Measurements from ENCODE around the gene C10orf105.
A peak's percentile ranks its signal among the peaks of the same experiment; 100 is the strongest.

Gene C10orf105

DNA sequence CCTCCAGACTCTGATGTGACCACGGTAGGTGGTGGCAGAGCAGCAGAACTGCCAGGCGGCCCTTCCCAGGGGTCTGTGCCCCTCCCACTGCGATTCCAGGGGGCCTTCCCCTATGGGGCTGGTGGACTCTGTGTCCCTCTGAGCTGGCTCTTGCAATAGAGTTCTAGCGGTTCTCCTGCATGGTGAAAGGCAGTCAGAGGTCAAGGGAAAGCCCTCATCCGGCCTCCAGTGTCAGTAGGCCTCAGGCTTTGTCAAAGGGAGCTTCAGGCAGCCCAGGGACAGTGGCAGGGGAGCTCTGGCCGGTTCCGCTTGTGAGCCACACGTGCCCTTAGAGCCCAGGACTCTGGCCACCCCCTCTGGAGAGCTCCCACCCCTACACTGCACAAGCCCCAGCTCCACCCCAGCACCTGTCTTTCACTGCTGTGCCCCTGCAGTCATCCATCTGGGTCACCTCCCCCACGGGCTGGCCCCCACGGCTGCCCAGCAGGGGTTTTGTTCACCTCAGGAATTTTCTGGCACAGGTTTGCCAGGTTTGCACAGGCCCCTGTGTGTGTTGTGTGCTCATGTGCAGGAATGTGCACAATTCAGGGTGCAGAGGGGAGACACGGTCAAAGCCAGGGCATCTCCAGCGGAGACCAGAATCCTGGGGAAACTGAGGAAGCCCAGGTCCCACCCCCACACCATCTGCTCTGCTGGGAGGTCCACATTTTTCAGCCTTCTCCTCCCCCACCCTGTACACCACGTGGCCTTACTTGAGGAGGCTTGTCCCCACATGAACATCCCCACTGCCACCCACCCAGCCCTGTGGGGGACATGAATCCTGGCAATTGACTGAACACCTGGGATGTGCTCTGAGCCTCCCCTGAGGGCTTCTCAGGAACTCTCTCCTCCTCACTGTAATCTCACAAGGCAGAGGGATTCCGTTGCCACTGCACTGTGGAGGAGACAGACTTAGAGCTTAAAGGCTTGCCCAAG lies 23.8 kb downstream of the C10orf105 start:
- no peaks in the 10 kb centered on the region for H3K36me3 Mint-ChIP-seq
- no peak overlapping the region for H3K4me3 Mint-ChIP-seq
- peaks cover 52% of the 10 kb centered on the region for H3K4me1 Mint-ChIP-seq (ENCODE audit: low read depth)
- H3K27ac Mint-ChIP-seq, result no peak overlapping the region
- H3K9me3 Mint-ChIP-seq (ENCODE audit: low read depth), result no peaks in the 10 kb centered on the region
- no peaks in the 10 kb centered on the region for H3K27me3 Mint-ChIP-seq

DNA sequence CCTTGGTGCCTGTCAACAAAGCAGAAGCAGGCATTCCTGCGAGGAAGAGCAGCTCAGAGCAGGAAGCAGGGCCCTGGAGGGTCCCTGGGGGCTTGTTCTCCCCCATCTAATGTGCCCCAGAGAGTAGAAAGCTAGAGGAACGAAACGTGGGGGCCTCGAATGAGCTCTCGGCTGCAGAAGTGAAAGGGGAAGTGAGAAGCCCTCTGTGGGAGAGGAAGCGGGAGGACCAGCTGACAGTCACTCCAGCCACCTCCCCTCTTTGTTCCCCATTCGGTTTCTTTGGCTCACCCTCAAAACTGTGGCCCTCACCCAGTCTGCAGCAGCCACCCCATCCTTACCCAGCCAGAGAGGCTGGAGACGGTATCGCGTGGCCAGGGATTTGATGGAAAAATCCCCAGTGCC lies 25.0 kb downstream of the C10orf105 start:
- no peaks in the 10 kb centered on the region for H3K9me3 Mint-ChIP-seq (ENCODE audit: low read depth)
- no peaks in the 10 kb centered on the region for H3K27me3 Mint-ChIP-seq
- H3K36me3 Mint-ChIP-seq, result no peaks in the 10 kb centered on the region
- H3K4me3 Mint-ChIP-seq, result peak overlapping the region; percentile 32
- peak overlapping the region; percentile 61 for H3K27ac Mint-ChIP-seq
- peaks cover 52% of the 10 kb centered on the region for H3K4me1 Mint-ChIP-seq (ENCODE audit: low read depth)

DNA sequence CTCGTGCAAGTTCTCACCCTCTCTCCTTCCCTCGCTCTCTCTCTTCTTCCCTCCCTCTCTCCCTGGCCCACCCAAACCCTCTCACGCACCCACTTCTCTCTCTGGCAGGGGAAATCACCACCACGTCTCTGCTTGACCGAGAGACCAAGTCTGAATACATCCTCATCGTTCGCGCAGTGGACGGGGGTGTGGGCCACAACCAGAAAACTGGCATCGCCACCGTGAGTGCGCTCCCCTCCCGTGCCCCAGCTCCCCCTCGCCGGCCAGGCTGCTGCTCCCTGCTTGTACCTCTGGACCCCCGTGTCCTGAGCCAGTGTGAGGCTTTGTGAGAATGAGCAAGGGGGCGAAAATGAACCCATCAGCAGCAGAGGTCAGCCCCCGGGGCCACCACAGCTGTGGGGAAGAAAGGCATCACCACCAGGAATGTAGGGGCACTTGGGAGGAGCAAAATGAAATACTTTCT lies 25.5 kb downstream of the C10orf105 start:
- Mint-ChIP-seq H3K4me1 (ENCODE audit: low read depth) (peaks cover 47% of the 10 kb centered on the region), H3K36me3 (no peaks in the 10 kb centered on the region), H3K4me3 (peak overlapping the region; percentile 32), H3K27me3 (no peaks in the 10 kb centered on the region), H3K9me3 (ENCODE audit: low read depth) (no peaks in the 10 kb centered on the region), H3K27ac (peak overlapping the region; percentile 61)

DNA sequence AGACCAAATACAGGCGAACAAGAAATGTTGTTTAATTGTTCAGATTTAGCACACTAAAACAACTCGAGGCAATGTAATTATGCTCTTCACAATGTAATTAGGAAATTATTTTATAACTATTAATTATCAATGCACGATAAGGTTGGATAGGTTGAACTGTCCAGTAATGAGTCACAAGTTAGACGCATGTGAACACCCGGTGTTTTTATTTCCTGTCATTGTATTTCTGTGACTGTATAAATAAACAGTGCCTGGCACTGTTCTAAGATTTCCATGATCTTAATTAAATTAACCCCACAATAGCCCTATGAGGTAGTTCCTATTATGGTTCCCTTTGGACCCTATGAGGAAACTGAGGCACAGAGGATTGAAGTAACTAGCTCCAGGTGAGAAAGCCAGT lies 26.2 kb downstream of the C10orf105 start:
- no peaks in the 10 kb centered on the region for H3K36me3 Mint-ChIP-seq
- peak overlapping the region; percentile 30 for H3K4me3 Mint-ChIP-seq
- H3K4me1 Mint-ChIP-seq (ENCODE audit: low read depth), result peaks cover 40% of the 10 kb centered on the region

DNA sequence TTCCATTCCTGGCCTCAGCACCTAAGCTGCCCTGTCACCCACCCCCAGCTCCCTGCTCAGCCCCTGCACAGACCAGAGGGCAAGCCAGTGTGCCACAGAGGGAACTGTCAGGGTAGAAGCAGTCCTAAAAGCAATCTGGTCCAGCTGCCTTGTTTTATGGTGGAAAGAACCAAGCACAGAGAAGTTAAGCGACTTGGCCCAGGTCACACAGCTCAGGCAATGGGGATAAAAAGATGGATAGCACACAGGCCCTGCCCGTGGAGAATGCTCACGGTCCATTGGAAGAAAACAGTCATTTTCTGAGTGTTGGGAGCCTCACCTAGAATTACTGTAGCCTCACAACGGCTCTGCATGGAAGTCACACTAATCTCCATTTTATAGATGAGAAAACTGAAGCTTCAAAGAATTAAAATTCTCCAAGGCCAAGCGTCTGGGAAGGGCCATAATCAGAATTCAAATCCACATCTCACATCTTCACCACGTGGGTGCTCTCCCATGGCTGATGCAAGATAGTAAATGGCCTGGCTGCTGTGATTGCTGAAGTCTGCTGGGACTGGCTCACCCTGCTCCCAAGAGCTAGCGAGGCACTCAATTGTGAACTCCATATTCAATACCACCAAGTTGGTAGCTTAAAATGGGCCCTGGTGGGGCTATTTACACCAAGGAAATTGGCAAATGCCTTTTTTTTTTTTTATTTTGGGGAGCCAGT lies 26.8 kb downstream of the C10orf105 start:
- peaks cover 2% of the 10 kb centered on the region for H3K36me3 Mint-ChIP-seq
- no peak overlapping the region for H3K27ac Mint-ChIP-seq
- H3K4me3 Mint-ChIP-seq, result no peak overlapping the region
- peaks cover 36% of the 10 kb centered on the region for H3K4me1 Mint-ChIP-seq (ENCODE audit: low read depth)
- H3K9me3 Mint-ChIP-seq (ENCODE audit: low read depth), result no peaks in the 10 kb centered on the region
- no peaks in the 10 kb centered on the region for H3K27me3 Mint-ChIP-seq

More for the DNA sequence above, 26.2 kb downstream of the C10orf105 start:
- H3K9me3 Mint-ChIP-seq (ENCODE audit: low read depth), result no peaks in the 10 kb centered on the region
- no peaks in the 10 kb centered on the region for H3K27me3 Mint-ChIP-seq
- H3K27ac Mint-ChIP-seq, result no peak overlapping the region

DNA sequence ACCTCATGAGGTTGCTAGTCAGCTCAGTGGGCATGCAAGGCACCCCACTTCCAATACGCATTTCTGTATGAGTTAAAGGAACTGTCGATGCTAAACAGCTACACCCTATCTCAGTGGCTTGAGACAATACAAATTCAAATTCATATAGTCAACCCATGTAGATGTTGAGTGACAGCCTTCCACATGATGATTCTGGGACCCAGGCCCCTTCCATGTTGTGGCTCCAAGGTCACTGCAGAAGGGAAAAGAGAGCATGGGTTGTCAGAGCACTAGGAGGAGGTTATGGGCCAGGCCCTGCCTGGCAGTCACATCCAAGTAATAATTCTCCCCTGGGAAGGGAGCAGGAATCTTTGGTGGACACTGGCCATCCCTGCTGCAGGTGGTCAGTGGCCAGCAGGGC lies 28.2 kb downstream of the C10orf105 start:
- Mint-ChIP-seq H3K36me3 (peaks cover 2% of the 10 kb centered on the region), H3K4me1 (ENCODE audit: low read depth) (peaks cover 23% of the 10 kb centered on the region), H3K27ac (no peak overlapping the region), H3K4me3 (no peak overlapping the region), H3K9me3 (ENCODE audit: low read depth) (no peaks in the 10 kb centered on the region), H3K27me3 (no peaks in the 10 kb centered on the region)

DNA sequence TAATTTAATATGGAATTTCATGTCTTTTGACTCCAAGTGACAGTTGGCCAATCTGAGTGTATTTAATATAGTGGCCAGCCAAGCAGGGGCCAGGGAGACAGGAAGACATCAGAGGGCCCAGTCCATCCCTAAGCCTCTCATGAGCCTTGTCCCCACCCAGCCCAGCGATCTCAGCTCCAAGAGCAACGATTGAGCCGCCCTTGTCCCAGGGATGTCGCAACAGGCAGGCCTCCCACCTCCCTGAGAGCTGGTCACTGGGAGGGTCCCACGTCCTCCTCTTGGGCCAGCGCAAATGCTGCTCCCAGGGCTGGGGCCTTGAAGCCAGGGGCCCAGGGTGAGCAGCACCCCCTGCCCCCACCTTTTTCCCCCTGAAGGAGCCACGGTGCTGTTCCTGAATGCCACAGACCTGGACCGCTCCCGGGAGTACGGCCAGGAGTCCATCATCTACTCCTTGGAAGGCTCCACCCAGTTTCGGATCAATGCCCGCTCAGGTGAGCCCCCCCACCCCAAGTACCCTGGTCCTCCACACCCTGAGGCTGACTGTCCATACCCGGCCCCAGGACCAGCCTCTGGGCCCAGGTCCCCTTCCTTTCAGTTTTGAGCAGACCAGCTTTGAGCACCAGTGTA lies 29.4 kb downstream of the C10orf105 start:
- Mint-ChIP-seq H3K27ac (no peak overlapping the region), H3K4me1 (ENCODE audit: low read depth) (peaks cover 19% of the 10 kb centered on the region), H3K9me3 (ENCODE audit: low read depth) (no peaks in the 10 kb centered on the region), H3K36me3 (peaks cover 2% of the 10 kb centered on the region), H3K27me3 (no peaks in the 10 kb centered on the region), H3K4me3 (no peak overlapping the region)

DNA sequence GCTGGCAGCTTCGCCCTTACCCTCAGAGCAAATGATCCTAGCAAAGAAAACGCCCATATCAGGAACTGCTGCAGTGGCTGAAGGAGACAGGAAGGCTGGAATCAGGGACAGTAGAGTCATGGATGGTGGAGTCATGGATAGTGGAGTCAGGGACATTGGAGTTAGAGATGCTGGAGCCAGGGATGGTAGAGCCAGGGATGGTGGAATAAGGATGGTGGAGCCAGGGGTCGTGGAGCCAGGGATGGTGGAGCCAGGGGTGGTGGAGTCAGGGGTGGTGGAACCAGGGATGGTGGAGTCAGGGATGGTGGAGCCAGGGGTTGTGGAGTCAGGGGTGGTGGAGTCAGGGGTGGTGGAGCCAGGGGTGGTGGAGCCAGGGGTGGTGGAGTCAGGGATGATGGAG lies 31.3 kb downstream of the C10orf105 start:
- Mint-ChIP-seq H3K9me3 (ENCODE audit: low read depth) (no peaks in the 10 kb centered on the region), H3K27me3 (no peaks in the 10 kb centered on the region), H3K4me3 (no peak overlapping the region), H3K4me1 (ENCODE audit: low read depth) (peaks cover 1% of the 10 kb centered on the region), H3K27ac (peak overlapping the region; percentile 84), H3K36me3 (peaks cover 2% of the 10 kb centered on the region)

DNA sequence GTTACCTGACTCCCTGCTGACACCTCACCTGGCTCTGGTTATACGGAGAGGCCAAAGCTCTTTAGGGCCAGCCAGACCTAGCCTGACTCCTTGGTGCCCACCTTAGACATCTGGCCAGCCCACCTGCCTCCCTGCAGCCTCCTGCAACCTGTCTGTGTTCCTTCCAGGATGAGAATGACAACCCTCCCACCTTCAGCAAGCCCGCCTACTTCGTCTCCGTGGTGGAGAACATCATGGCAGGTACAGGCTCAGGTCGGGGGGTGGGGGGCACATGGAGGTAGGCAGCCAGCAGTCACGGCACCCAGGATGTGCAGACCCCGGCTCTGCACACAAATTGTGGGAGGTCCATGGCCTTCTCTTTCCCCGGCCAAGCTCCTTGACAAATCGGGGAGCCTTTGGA lies 32.1 kb downstream of the C10orf105 start:
- Mint-ChIP-seq H3K27me3 (no peaks in the 10 kb centered on the region), H3K9me3 (ENCODE audit: low read depth) (no peaks in the 10 kb centered on the region), H3K4me3 (no peak overlapping the region), H3K27ac (no peak overlapping the region), H3K4me1 (ENCODE audit: low read depth) (peaks cover 1% of the 10 kb centered on the region), H3K36me3 (peaks cover 2% of the 10 kb centered on the region)

DNA sequence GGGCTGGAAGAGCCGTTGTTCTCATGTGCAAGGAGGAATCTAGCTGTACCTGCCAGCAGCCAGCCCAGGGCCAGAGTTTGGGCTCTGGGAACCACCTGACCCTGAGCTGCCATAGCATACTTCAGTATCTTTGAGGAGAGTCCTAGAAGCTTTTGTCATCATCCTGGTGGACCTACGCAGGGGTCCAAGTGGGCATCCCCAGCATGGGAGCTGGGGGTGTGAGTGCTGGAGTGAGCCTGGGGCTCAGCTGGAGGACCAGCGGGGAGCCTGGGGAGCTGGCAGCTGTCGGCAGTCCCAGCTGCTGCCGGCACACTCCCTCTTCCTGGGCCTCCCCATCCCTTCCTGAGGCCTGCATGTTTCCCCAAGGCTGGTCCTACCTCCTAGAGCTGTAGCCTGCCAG lies 32.5 kb downstream of the C10orf105 start:
- Mint-ChIP-seq H3K27me3 (no peaks in the 10 kb centered on the region), H3K9me3 (ENCODE audit: low read depth) (no peaks in the 10 kb centered on the region), H3K36me3 (peaks cover 2% of the 10 kb centered on the region), H3K4me1 (ENCODE audit: low read depth) (peaks cover 1% of the 10 kb centered on the region), H3K4me3 (no peak overlapping the region), H3K27ac (no peak overlapping the region)

DNA sequence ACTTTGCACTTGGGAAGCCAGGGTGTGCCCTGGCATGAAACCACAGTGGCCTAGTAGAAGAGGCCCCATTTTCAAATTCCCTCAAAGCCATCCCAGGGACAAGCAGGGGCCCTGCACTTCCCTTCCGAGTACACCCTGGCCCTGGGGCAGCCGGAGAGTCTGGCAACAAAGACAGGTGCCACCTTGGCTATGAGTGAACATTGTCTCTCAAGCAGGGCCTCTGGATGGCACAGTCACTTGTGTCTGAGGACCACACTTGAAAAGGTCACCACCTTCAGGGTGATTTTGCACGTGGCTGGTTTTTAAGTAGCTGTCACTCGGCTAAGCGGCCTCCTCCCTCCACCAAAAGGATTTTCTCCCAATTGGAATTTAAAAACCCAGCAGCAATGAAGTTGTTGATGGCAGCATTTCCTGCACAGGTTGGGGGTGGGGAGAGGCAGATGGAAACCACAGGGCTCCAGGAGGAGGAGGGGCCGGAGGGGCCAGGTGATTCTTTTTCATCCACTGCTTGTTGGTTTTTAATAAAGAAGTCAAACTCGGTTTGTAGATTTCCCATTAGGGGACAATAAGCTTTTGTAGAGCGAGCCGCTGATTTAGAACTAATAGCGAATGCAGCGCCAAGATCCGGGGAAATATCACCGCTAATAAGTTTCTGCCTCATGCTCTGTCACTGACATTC lies 33.9 kb downstream of the C10orf105 start:
- no peak overlapping the region for H3K4me3 Mint-ChIP-seq
- H3K9me3 Mint-ChIP-seq (ENCODE audit: low read depth), result no peaks in the 10 kb centered on the region
- no peaks in the 10 kb centered on the region for H3K27me3 Mint-ChIP-seq
- H3K4me1 Mint-ChIP-seq (ENCODE audit: low read depth), result peaks cover 1% of the 10 kb centered on the region
- no peak overlapping the region for H3K27ac Mint-ChIP-seq
- H3K36me3 Mint-ChIP-seq, result peaks cover 2% of the 10 kb centered on the region

DNA sequence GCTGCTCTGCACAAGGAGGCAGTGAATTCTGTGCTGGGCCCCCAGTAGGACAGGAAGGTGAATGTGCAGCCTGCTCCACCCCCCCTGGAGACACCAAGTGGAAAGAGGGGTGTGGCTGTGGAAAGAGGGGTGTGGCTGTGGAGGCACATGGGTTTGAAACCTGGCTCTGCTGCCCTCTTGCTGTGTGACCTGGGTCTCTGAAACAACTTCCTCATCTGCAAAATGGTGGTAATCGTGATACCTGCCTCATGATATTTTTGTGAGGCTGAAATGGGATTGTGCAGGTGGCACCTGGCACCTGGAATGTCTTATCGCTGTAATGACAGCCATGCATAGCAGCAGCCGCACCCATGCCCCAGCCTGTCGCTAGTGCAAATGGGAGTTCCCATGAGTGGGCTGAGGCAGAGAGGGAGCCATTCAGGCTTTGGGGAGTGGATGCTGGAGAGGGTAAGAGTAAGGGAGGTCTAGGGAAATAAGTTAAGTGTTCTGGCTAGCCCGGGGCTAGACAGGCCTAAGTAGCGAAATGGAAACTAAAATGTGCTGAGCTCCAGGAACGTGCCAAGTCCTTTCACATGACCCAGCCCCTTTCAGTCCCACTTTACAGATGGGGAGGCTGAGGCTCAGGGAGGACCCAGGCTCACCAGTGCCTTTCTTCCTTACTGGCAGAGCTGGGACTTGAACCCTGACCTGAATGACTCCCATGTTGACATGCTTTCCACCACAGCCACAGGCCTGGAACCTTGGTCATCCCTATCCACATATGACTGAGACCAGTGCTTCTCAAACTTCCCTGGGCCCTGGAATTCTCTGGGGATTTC lies 35.0 kb downstream of the C10orf105 start:
- H3K27me3 Mint-ChIP-seq, result no peaks in the 10 kb centered on the region
- no peak overlapping the region for H3K4me3 Mint-ChIP-seq
- peaks cover 2% of the 10 kb centered on the region for H3K36me3 Mint-ChIP-seq
- no peaks in the 10 kb centered on the region for H3K9me3 Mint-ChIP-seq (ENCODE audit: low read depth)
- peaks cover 1% of the 10 kb centered on the region for H3K4me1 Mint-ChIP-seq (ENCODE audit: low read depth)
- H3K27ac Mint-ChIP-seq, result no peak overlapping the region

DNA sequence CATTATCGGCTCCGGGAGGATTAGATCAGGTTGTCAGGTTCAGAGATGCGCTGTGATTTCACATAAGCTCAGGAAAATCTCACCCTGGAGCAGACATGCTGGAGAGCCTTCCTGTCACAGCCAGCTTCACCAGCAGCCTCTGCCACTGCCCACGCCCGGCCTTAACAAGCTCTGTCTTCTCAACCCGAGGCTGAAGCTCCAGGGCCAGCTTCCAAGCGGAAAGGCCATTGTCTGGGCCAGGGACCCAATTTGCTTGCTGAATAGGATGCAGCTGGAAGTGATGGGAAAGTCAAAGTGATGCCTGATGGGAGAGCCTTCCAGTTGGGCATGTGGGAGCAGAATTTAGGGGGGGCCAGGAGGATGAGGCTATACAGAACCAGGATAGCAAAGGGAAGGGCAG lies 36.3 kb downstream of the C10orf105 start:
- H3K4me3 Mint-ChIP-seq, result no peak overlapping the region
- H3K4me1 Mint-ChIP-seq (ENCODE audit: low read depth), result peaks cover 1% of the 10 kb centered on the region
- no peaks in the 10 kb centered on the region for H3K27me3 Mint-ChIP-seq
- H3K27ac Mint-ChIP-seq, result no peak overlapping the region
- no peaks in the 10 kb centered on the region for H3K9me3 Mint-ChIP-seq (ENCODE audit: low read depth)
- H3K36me3 Mint-ChIP-seq, result peaks cover 2% of the 10 kb centered on the region

DNA sequence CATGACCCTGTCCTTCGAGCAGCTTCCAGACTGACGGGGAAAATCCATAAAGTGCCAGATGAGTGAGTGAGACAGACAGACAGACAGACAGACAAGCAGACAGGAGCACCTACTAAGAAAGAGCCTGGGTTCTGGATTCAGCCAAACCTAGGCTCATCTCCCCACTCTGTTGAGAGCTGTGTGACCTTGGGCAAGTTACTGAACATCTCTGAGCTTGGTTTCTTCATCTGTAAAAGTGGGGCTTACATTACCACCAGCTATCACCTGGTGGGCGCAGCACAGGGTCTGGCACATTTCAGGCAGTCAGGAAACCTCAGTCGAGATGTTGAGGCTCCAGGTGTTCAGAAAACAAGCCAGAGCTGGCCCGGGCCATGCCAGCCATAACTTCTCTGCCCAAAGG lies 37.6 kb downstream of the C10orf105 start:
- H3K4me3 Mint-ChIP-seq, result no peak overlapping the region
- H3K9me3 Mint-ChIP-seq (ENCODE audit: low read depth), result no peaks in the 10 kb centered on the region
- no peaks in the 10 kb centered on the region for H3K27me3 Mint-ChIP-seq
- H3K36me3 Mint-ChIP-seq, result no peaks in the 10 kb centered on the region
- H3K4me1 Mint-ChIP-seq (ENCODE audit: low read depth), result no peaks in the 10 kb centered on the region
- H3K27ac Mint-ChIP-seq, result no peak overlapping the region

Data from activated naive CD8-positive, alpha-beta T cell (primary cell).